NCI-H1436 (cell line): ENCODE results near the gene MEN1.

Source experiments
- DNase-seq: peaks from one replicate; lab custom pipeline; 2025; lab: John Stamatoyannopoulos, UW

The MEN1 gene

DNA sequence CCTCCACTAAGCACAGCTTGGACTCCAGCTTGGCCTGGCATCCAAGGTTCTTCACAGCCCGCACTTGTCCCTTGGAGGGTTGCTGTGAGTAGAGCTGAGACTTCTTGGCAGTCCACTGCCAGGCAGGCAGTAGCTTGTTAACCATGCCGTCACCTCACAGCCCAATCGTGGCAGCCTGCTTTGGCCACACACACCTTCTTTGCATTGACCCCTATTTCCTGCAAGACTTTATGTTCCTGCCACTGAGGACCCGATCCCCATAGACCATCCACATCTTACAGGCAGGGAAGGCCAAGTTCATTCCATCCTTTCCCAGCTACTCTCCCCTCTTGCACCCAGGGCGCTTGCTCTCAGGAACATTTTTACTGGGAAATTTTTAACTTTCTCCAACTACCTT is 48.1 kb downstream of the MEN1 start:
- DNase-seq: no peak

DNA sequence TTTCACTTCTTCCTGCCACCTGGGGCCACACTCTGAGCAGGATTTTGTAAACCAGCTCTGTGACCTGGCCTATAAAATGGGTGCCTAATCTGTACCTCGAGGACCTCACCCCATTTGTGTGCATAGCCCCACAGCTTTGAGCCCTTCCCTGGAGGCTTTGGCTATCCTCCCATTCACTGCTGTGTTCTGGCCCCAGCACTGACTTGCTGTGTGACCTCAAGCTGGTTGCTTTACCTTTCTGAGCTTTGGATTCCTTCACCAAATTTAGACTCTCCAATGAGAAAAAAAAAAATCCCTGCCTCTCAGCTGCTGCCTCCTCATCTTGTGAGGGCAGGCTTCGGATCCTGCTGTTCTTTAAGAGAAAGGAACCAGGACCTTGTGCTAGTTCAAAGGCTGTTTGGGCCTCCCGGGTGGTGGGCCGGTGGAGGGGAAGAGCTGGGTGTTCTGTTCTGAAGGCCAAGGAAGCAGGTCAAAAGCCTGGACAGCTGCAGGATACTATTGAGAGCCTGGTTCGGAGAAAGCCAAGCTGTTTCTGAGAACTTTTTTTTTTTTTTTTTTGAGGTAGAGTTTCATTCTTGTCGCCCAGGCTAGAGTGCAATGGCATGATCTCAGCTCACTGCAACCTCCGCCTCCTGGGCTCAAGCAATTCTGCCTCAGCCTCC is 49.5 kb downstream of the MEN1 start:
- DNase-seq: no peak

DNA sequence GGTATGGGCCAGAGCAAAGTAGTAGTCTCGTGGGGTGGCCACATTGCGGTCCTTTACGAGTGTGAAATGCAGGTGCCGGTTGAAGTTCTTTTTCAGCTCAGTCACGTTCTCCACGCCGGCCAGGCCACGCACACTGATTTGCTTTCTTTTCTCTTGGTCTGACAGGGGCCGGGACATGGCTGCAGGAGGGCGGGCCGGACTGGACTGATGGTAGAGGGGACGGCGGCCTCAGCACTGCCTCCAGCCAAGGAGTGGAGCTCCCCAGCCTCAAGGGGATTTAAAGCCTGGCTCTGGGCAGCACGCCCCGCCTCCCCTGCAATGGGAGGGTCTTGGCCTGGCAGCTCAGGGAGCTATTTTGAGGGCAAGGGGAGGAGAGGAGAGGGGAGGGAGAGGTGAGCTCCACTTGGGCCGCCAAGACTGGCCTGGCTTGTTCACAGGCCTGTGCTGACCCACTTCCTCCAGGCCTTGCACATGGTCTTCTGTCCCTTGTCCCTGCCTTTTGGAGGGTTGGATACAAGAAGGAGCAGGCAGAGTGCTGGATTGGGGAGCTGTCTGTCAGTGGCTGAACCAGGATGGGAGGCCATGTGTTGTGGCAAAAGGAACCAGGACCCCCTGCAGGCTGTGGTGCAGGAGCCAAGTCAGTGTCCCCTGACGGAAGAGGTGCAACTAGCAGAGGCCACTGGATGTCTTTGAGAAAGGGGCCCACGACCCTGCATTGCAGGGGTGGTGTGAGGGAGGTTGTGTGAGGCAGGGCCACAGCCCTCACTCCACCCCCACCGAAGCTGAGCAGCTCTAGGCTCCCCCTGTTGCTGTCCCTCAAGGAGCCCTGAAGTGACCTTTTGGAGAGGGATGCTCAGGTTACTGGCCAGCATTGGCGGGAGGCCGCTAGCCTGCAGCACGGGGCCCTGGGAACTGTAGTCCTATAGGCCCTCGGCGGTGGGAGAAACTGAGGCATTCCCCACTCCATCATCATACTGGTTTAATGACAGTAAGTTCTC is 50.3 kb downstream of the MEN1 start, which contains the start of gene PYGM:
TSS of gene PYGM (minus strand) at position 253 of the 998 bp plus-strand sequence. CDS start at position 177, 76 bp downstream.
- no peak for DNase-seq

DNA sequence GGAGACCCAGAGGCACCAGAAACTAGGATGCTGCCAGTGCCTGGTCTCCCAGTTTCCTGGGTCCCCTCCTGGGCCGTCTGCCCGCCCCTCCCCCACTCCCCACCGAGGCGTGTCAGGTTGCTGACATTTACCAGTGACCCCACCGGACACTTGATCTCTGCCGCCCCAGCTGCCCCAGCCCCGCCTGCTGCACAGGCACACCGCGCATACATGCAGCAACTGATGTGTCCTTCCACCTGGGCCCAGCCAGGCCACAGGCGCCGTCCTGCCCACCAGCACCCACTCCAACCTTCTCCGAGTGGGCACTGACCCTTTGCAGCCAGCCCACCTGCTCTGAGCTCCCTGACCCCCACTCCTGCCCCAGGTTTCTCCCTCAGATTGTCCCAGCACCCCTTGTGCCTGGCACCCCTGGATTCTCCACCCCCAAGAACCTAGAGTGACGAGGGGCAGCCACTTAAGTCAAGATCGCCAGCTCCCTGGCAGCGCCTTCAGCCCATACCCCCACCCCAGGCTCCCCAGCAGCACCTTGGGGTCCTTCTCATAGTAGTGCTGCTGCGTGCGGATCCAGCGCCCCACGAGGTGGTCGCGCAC is 51.1 kb downstream of the MEN1 start:
- no peak for DNase-seq

DNA sequence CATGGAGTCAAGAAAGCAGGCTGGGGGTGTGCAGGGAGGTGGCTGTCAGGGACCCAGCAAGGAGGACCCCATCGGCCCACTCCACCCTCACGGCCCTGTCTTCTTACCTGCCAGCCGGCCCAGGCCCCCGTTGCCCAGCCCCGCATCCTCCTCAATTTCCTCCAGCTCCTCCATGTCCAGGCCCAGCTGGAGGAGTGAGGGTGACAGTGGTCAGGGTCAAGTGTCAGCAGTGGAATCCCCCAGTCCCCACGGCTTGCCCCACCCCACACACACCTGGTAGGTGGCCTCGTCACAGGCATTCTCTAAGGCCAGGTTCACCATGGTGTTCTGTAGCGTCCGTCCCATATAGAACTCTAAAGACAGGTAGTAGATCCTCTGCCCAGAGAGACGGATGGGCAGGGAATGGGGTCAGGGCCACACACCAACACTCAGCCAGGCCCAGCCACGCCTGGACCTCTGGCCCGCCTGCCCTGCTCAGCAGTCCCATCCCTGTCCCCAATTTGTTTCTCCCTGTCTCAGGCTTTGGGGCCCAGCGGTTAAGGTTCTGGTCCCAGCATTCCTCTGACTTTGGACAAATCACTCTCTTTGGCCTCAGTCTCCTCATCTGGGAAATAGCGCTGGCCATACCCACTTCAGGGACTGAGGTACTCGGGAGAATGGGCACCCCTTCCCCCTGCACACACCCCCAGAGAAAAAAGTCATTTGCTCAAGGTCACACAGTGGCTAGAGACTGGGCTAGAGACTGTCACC is 51.8 kb downstream of the MEN1 start:
- no peak for DNase-seq

DNA sequence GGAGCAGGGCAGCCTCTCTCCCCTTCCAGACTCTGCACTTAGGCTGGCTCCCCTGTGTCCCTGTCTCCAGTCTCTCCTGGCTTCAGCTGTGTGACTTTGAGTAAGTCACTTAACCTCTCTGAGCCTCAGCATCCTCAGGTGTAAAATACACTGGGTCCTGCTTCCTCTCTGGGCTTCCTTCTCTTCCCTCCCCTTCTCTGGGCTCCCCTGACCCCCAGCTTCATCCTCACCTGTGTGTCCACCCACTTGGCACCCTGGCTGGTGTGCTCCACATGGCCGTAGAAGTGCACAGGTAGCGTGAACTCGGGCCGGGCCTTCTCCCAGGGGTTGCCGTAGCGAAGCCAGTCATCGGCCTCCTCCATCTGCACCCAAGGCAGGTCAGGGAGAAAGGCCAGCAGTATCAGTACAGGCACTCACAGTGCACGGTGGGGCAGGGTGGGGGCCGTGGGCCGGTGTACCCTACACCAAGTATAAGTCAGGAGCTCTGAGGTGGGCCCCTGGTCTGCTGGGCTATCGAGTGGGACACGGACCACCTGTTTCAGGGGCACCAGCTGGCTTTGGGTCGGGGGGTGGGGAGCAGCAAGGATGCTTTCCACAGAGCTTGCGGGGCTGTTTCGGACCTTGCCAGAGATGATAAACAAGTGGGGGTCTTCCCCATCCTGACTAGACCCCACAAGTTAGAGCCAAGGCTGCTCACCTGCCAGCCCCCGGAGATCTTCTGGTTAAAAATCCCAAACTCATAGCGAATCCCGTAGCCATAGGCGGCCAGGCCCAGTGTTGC is 52.6 kb downstream of the MEN1 start:
- DNase-seq: no peak

DNA sequence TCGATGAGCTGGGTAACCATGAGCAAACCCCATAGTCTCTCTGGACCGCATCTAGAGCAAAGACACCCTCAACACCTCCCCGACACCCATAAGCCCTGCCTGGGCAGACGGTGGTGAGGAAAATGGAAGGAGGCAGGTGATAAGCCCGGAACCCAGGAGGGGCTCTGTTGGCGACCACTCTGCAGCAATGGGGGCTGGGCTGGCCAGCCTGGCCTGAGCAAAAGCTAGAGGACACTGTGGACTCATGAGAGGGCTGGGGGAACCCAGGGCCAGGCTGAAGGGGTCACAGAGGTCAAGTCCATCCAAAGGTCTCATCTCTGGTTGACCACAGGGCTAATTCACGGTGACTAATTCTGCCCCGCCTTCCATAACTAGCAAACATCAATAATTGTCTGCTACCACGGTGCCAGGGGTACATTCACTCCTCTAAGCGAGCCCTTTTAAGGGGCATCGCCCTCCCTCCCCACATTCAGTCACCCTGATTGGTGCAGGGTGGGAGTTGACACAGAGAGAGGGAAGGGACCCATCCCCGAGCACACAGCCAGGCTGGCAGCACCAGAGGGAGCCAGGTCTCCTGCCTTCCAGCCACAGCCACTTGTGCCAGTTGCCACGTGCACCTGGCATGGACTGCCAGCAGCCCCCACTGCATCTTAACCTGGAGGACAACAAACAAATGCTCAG is 54.5 kb downstream of the MEN1 start:
- DNase-seq: no peak

DNA sequence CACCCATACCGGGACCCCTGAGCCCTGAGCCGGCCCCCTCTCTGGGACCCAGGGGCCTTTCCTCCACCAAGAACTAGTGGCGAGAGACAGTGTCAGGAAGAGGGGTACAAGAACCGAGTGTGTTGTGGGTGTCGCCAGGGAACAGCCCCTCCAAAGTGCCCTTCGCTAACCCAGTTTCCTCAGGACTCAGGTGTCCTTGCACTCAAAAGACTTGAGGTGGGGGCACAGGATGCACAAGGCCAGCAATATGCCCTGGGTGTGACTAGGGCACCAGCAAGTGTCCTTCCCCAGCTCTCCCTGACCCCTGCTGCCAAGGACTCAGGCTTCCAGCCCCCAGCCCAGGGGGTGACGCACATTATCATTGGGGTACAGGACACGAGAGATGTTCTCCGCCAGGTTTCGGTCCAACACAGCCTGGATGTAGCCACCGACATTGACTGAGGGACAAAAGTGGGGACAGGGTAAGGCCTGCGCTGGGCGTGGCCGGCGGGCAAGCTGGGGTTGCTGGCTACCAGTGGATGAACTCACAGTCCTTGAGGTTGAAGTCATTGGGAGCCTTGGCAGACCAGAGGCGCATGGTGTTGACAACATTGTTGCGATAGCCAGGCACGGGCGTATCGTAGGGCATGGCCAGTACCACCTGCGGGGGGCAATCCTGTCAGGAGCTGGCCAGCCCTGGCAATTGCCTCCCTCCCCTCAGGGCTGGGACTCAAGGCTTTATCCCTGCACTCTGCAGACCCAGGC is 55.3 kb downstream of the MEN1 start:
- DNase-seq: no peak

DNA sequence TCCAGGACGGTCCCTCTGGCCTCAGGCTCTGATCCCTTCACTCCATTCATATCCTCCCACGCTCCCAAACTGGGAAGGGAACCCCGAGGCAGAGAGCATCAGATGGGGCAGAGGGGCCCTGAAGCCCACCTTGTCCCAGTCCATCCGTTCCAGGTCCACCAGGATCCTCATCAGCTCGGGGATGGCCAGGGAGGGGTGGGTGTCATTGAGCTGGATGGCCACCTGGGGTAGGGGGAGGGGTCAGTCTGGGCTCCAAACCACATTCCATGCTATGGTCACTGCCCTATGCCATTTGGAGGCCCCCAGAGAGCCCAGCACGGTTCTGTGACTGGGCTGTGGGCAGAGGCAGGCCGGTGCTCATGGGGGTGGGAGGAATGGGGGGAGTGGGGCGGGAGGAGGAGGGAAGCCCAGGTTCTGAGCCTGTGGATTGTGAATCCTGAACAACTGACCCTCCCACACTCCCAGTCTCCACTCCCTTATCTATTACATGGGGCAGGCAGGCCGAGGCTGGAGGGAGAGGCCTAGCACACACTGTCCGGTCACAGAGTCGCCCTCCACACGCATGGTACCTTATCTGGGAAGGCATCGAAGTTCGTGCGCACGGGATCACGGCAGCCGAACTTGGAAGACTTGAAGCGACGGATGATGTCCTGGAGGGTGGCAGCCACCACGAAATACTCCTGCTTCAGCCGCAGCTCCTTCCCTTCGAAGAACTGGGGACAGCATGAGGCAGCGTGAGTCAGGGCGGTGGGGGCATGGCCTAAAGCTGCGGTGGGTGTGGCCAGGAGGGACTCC is 56.0 kb downstream of the MEN1 start:
- DNase-seq: no peak
